Neural cell (in vitro differentiated cells): ENCODE data around the gene TNS1.

Experiments used
- EP300 ChIP-seq: fragments of 450-650 bp; conservative IDR thresholded peaks from 2 replicates; pipeline ENCODE4 v1.6.1; 2014; ENCODE audit warnings: antibody characterized with exemption, mild to moderate bottlenecking, moderate library complexity; ENCODE audit not compliant: poor library complexity, severe bottlenecking
- EZH2 ChIP-seq: fragments of 200-600, 300-800 bp; shearing (Covaris generic), sonication (generic); IDR thresholded peaks from 2 replicates; pipeline ENCODE4 v1.6.1; 2014; ENCODE audit warnings: antibody characterized with exemption, low read length, borderline replicate concordance, mild to moderate bottlenecking; ENCODE audit not compliant: insufficient read depth, poor library complexity, severe bottlenecking
- POLR2AphosphoS5 ChIP-seq: IDR thresholded peaks from 2 replicates; pipeline ENCODE4 v1.6.1; 2012
- RAD21 ChIP-seq: fragments of 450-650 bp; conservative IDR thresholded peaks from 2 replicates; pipeline ENCODE4 v1.6.1; 2014; ENCODE audit warnings: antibody characterized with exemption, mild to moderate bottlenecking, moderate library complexity
- TF ChIP-seq, protein P1 (sequence below): fragments of 450-650 bp; IDR thresholded peaks from 2 replicates; pipeline ENCODE4 v1.5.1; 2014; ENCODE audit warnings: antibody characterized with exemption, mild to moderate bottlenecking, moderate library complexity; ENCODE audit not compliant: poor library complexity, severe bottlenecking
- TF ChIP-seq, protein P2 (sequence below): IDR thresholded peaks from 2 replicates; pipeline ENCODE4 v1.6.1; 2012; ENCODE audit warnings: borderline replicate concordance

DNA sequence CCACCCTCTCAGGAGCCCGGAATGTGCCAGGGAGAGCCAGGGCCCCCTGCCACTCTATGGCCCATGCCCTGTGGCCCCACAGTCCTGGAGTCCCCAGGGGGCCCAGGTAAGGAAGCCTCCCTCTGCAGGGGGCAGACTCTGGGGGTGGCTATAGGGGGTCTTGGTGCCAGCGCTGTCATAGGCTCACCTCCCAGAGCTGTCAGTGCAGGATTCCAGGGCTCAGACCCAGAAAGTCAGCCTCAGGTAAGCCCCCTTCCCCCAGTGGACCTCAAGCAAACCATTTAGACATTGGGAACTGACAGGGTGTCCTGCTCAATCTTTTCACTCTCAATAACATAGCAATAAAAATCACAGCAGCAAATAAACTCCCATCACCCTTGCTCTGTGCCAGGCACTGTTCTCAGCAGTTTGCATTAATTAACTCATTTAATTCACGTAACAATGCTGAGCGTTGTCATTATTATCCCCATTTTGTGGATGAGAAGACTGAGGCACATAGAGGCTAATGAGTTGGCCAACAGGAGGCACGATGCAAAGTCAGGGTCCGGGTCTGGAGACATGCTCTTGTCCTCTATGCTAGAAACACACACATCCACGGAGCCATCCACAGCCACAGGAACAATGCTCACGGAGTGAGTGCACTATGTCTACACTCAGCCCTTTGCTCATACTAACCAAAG, 79.6 kb downstream of the TNS1 start:
- TF ChIP-seq, protein P1, sequence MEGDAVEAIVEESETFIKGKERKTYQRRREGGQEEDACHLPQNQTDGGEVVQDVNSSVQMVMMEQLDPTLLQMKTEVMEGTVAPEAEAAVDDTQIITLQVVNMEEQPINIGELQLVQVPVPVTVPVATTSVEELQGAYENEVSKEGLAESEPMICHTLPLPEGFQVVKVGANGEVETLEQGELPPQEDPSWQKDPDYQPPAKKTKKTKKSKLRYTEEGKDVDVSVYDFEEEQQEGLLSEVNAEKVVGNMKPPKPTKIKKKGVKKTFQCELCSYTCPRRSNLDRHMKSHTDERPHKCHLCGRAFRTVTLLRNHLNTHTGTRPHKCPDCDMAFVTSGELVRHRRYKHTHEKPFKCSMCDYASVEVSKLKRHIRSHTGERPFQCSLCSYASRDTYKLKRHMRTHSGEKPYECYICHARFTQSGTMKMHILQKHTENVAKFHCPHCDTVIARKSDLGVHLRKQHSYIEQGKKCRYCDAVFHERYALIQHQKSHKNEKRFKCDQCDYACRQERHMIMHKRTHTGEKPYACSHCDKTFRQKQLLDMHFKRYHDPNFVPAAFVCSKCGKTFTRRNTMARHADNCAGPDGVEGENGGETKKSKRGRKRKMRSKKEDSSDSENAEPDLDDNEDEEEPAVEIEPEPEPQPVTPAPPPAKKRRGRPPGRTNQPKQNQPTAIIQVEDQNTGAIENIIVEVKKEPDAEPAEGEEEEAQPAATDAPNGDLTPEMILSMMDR: no peak
- TF ChIP-seq EZH2 (no peak), POLR2AphosphoS5 (no peak), EP300 (no peak), RAD21 (no peak)
- TF ChIP-seq, protein P2, sequence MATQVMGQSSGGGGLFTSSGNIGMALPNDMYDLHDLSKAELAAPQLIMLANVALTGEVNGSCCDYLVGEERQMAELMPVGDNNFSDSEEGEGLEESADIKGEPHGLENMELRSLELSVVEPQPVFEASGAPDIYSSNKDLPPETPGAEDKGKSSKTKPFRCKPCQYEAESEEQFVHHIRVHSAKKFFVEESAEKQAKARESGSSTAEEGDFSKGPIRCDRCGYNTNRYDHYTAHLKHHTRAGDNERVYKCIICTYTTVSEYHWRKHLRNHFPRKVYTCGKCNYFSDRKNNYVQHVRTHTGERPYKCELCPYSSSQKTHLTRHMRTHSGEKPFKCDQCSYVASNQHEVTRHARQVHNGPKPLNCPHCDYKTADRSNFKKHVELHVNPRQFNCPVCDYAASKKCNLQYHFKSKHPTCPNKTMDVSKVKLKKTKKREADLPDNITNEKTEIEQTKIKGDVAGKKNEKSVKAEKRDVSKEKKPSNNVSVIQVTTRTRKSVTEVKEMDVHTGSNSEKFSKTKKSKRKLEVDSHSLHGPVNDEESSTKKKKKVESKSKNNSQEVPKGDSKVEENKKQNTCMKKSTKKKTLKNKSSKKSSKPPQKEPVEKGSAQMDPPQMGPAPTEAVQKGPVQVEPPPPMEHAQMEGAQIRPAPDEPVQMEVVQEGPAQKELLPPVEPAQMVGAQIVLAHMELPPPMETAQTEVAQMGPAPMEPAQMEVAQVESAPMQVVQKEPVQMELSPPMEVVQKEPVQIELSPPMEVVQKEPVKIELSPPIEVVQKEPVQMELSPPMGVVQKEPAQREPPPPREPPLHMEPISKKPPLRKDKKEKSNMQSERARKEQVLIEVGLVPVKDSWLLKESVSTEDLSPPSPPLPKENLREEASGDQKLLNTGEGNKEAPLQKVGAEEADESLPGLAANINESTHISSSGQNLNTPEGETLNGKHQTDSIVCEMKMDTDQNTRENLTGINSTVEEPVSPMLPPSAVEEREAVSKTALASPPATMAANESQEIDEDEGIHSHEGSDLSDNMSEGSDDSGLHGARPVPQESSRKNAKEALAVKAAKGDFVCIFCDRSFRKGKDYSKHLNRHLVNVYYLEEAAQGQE: no peak
